Upper lobe of left lung (tissue), 6 donors: ENCODE measurements around the gene FOSL2. TPM values are rescaled to one million over a fixed set of nuclear protein-coding genes. Genes with fewer than 3 reads are reported as not detected.
A peak's percentile ranks its signal among the peaks of the same experiment; 100 is the strongest.

Experiments used
- ATAC-seq, 2 donors: fragments of 200-7000 bp; cut with Tn5 transposase; one replicate each; pipeline ENCODE4 v1.9.1; 2022; ENCODE audit warnings: mild to moderate bottlenecking in 2 of 2, moderate library complexity in 2 of 2; ENCODE audit not compliant: low FRiP score in 2 of 2
- DNase-seq, 2 donors: peaks; one replicate each; pipeline ENCODE4 v3.0.0-alpha.2; 2019 to 2020
- H3K27ac ChIP-seq, 4 donors: fragments of 200-600 bp; sonication (generic); one replicate each; pipeline ENCODE4 v1.5.1; 2016 to 2019
- H3K27me3 ChIP-seq, 4 donors: fragments of 200-600 bp; sonication (generic); one replicate each; pipeline ENCODE4 v1.5.1; 2017 to 2019
- H3K36me3 ChIP-seq, 4 donors: fragments of 200-600 bp; sonication (generic); one replicate each; pipeline ENCODE4 v1.5.1; 2016 to 2019
- H3K4me1 ChIP-seq, 4 donors: fragments of 200-600 bp; sonication (generic); one replicate each; pipeline ENCODE4 v1.5.1; 2018 to 2019
- H3K4me3 ChIP-seq, 4 donors: fragments of 200-600 bp; sonication (generic); one replicate each; pipeline ENCODE4 v1.5.1; 2017 to 2019; ENCODE audit warnings: mild to moderate bottlenecking in 2 of 4, moderate library complexity in 1 of 4
- H3K9me3 ChIP-seq, 4 donors: fragments of 200-600 bp; sonication (generic); one replicate each; pipeline ENCODE4 v1.5.1; 2018 to 2019
- CTCF ChIP-seq, 6 experiments: fragments of 450-650 bp in 4 of 6; fragments of 200-600 bp in 2 of 6; sonication (generic) in 2 of 6; IDR thresholded peaks; one replicate each; pipeline ENCODE4 v1.5.1; 2016 to 2019; ENCODE audit warnings: antibody characterized with exemption in 6 of 6
- EP300 ChIP-seq, 4 donors: sonication (generic); formaldehyde crosslinking; IDR thresholded peaks; one replicate each; pipeline ENCODE4 v1.5.1; 2017; ENCODE audit warnings: antibody characterized with exemption in 4 of 4, control low read depth in 2 of 4
- POLR2A ChIP-seq, 4 donors: fragments of 450-650 bp; IDR thresholded peaks; one replicate each; pipeline ENCODE4 v1.5.1; 2016 to 2017; ENCODE audit warnings: antibody characterized with exemption in 4 of 4, mild to moderate bottlenecking in 2 of 4
- POLR2AphosphoS5 ChIP-seq, 2 donors: sonication (generic); formaldehyde crosslinking; IDR thresholded peaks; one replicate each; pipeline ENCODE4 v1.5.1; 2017; ENCODE audit warnings: antibody characterized with exemption in 2 of 2
- WGBS, 2 donors: methylation state at CpG; one replicate each; pipeline ENCODE4 v1.1.5; 2017 to 2018; 5-methylcytosine and 5-hydroxymethylcytosine counted together
- total RNA-seq, 6 donors: library from RNA; depleted of rRNA in 4 of 6; stranded (reverse); fragments of >200 nt in 4 of 6; gene quantifications; one replicate each; pipeline versions ENCODE4 v1.1.0 to v1.2.1, GENCODE V29; 2016 to 2021
- donor health status: DM: no; HTN: no; CAD: no; lungs with moderate emphysema.
- donor health status: DM: no; HTN: yes; CAD: no; lungs with severe emphysema.

FOSL2 gene
- total RNA-seq, 6 donors from 2014 or later, result 71.0 to 137 (median 91.0) TPM

DNA sequence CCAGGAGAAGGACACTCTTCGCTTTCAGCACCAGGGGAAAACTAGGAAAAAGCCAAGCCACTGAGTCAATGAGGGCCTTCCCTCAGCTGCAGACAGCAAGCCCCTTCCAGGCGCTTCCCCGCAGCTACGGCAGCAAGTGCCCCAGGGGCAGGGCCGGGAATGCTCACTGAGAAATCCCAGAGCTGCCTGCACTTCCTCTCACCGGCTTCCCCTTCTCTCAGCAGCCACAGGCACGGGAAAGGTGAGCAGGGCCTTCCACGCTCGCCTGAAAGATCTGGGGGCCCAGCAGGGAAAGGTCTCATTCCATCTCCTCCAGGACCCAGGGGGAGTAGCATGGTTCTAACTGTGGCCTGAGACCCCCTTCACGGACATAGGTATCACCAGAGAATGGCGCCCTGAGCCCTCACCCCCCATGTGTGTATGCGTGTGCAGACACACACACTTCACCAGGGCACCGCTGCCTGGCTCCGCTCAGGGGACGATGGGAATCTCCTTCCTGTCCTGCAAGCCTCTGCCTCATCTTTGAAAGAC lies 29.6 kb upstream of the FOSL2 start:
- Histone ChIP-seq H3K4me1 (peaks cover 34 to 38% (median 36%) of the 10 kb centered on the region in 4 donors), H3K9me3 (no peaks in the 10 kb centered on the region), H3K36me3 (no peaks in the 10 kb centered on the region), H3K27ac (no peak overlapping the region), H3K4me3 (no peak overlapping the region), H3K27me3 (no peaks in the 10 kb centered on the region)
- DNase-seq, result no peak
- WGBS, 2 donors, result 88 to 96% methylated on average over 7 to 15 of the region's 15 CpGs
- TF ChIP-seq POLR2A (IDR thresholded peaks at IDR 0.05) (no peak), EP300 (IDR thresholded peaks at IDR 0.05) (no peak), POLR2AphosphoS5 (IDR thresholded peaks at IDR 0.05) (no peak), CTCF (IDR thresholded peaks at IDR 0.05) (no peak)
- no peak for ATAC-seq

- Histone ChIP-seq H3K4me1 (peaks cover 34 to 35% (median 34%) of the 10 kb centered on the region in 4 donors), H3K9me3 (no peaks in the 10 kb centered on the region), H3K36me3 (no peaks in the 10 kb centered on the region), H3K27ac (no peak overlapping the region), H3K27me3 (no peaks in the 10 kb centered on the region), H3K4me3 (no peak overlapping the region)
- DNase-seq (no peak), ATAC-seq (no peak)
- WGBS, 2 donors, result 72 to 92% methylated on average over 7 to 11 of the region's 11 CpGs
- TF ChIP-seq EP300 (IDR thresholded peaks at IDR 0.05) (no peak), POLR2AphosphoS5 (IDR thresholded peaks at IDR 0.05) (no peak), CTCF (IDR thresholded peaks at IDR 0.05) (no peak), POLR2A (IDR thresholded peaks at IDR 0.05) (no peak)
Measured at GRCh38 chr2:28363686-28364280, 28.9 kb upstream of the FOSL2 start.

- Histone ChIP-seq H3K27ac (no peak overlapping the region), H3K36me3 (no peaks in the 10 kb centered on the region), H3K27me3 (no peaks in the 10 kb centered on the region), H3K9me3 (no peaks in the 10 kb centered on the region), H3K4me1 (peaks cover 26 to 28% (median 26%) of the 10 kb centered on the region in 4 donors), H3K4me3 (no peak overlapping the region)
- 93 to 96% methylated on average over 3 of the region's 3 CpGs for WGBS, 2 donors
- no peak for DNase-seq
- TF ChIP-seq CTCF (IDR thresholded peaks at IDR 0.05) (no peak), POLR2A (IDR thresholded peaks at IDR 0.05) (no peak), POLR2AphosphoS5 (IDR thresholded peaks at IDR 0.05) (no peak), EP300 (IDR thresholded peaks at IDR 0.05) (no peak)
- no peak for ATAC-seq
Measured at GRCh38 chr2:28364610-28365009, 28.0 kb upstream of the FOSL2 start.

GRCh38 chr2:28365158-28365557 lies 27.5 kb upstream of the FOSL2 start:
- Histone ChIP-seq H3K36me3 (no peaks in the 10 kb centered on the region), H3K4me3 (no peak overlapping the region), H3K4me1 (peaks cover 21 to 28% (median 21%) of the 10 kb centered on the region in 4 donors), H3K9me3 (no peaks in the 10 kb centered on the region), H3K27me3 (no peaks in the 10 kb centered on the region), H3K27ac (no peak overlapping the region)
- ATAC-seq (no peak), DNase-seq (no peak)
- WGBS, 2 donors, result 66 to 74% methylated on average over 8 of the region's 8 CpGs
- no peak for TF ChIP-seq POLR2AphosphoS5 (IDR thresholded peaks at IDR 0.05)
- no peak for TF ChIP-seq EP300 (IDR thresholded peaks at IDR 0.05)
- no peak for TF ChIP-seq POLR2A (IDR thresholded peaks at IDR 0.05)
- TF ChIP-seq CTCF (IDR thresholded peaks at IDR 0.05), result no peak

- no peak for ATAC-seq
- Histone ChIP-seq H3K27me3 (no peaks in the 10 kb centered on the region), H3K9me3 (no peaks in the 10 kb centered on the region), H3K4me3 (no peak overlapping the region), H3K36me3 (no peaks in the 10 kb centered on the region), H3K27ac (peak overlapping the region in 2 of 4 donors; percentile 25 to 54), H3K4me1 (peaks cover 13 to 20% (median 18%) of the 10 kb centered on the region in 4 donors)
- TF ChIP-seq POLR2A (IDR thresholded peaks at IDR 0.05) (no peak), POLR2AphosphoS5 (IDR thresholded peaks at IDR 0.05) (no peak), EP300 (IDR thresholded peaks at IDR 0.05) (no peak), CTCF (IDR thresholded peaks at IDR 0.05) (no peak)
- no peak for DNase-seq
- 84% methylated on average over 9 to 10 of the region's 10 CpGs for WGBS, 2 donors
Measured at GRCh38 chr2:28366149-28366495, 26.5 kb upstream of the FOSL2 start.
